Panc1 (cell line): ENCODE data around the gene RABEP1. TPM values are rescaled to one million over a fixed set of nuclear protein-coding genes. Genes with fewer than 3 reads are reported as not detected.

Experiments used
- ATAC-seq: fragments of 200-7000 bp; cut with Tn5 transposase; 2 replicates; pipeline ENCODE4 v1.9.1; 2020; ENCODE audit warnings: mild to moderate bottlenecking, moderate library complexity
- BruUV-seq: library from RNA; stranded (reverse); fragments of 400-500 nt; replicated peaks from 2 replicates; lab custom pipeline; 2021; lab: Mats Ljungman, UMichigan
- CTCF ChIA-PET: fragments of 300-600 bp; sonication (Branson Sonifier 250); formaldehyde crosslinking; loops from one replicate; lab custom pipeline; 2022; ENCODE audit warnings: antibody characterized with exemption; lab: Charles Lee
- POLR2A ChIA-PET: fragments of 300-600 bp; sonication (Branson Sonifier 250); formaldehyde crosslinking; loops from one replicate; lab custom pipeline; 2022; ENCODE audit warnings: antibody characterized with exemption; lab: Charles Lee
- DNase-seq: peaks from one replicate; pipeline ENCODE4 v3.0.0-alpha.2; 2010; ENCODE audit warnings: low read depth, low spot score
- H3K27ac ChIP-seq: 2 replicates; pipeline ENCODE4 v1.5.1; 2011; ENCODE audit warnings: mild to moderate bottlenecking, low read length, inconsistent platforms
- H3K27me3 ChIP-seq: fragments of 200-500 bp; sonication (Bioruptor generic); 2 replicates; pipeline ENCODE4 v1.6.0; 2014; ENCODE audit warnings: low read length, inconsistent platforms; ENCODE audit not compliant: control insufficient read depth, insufficient read depth
- H3K36me3 ChIP-seq: fragments of 200-500 bp; sonication (Bioruptor generic); 2 replicates; pipeline ENCODE4 v1.5.1; 2014; ENCODE audit warnings: inconsistent platforms, mild to moderate bottlenecking, low read length, moderate library complexity; ENCODE audit not compliant: control insufficient read depth, insufficient read depth
- H3K4me1 ChIP-seq: 2 replicates; pipeline ENCODE4 v1.5.1; 2011; ENCODE audit warnings: inconsistent platforms, mild to moderate bottlenecking, low read length, moderate library complexity; ENCODE audit not compliant: control insufficient read depth, insufficient read depth
- H3K4me3 ChIP-seq, 2 experiments: 2 replicates each; pipeline ENCODE4 v1.5.1; 2011 to 2012; ENCODE audit warnings: low read depth in 2 of 2, low read length in 2 of 2, mild to moderate bottlenecking in 2 of 2, inconsistent platforms in 1 of 2, moderate library complexity in 1 of 2
- H3K9me3 ChIP-seq: fragments of 200-500 bp; sonication (Bioruptor generic); 2 replicates; pipeline ENCODE4 v1.5.1; 2014; ENCODE audit warnings: low read depth, mild to moderate bottlenecking, inconsistent platforms, low read length, moderate library complexity; ENCODE audit not compliant: control insufficient read depth, insufficient read depth
- POLR2AphosphoS5 ChIP-seq: IDR thresholded peaks from 2 replicates; pipeline ENCODE4 v1.6.1; 2012; ENCODE audit warnings: mild to moderate bottlenecking, low read depth, low read length, moderate library complexity
- SIN3A ChIP-seq: IDR thresholded peaks from 2 replicates; pipeline ENCODE4 v1.6.1; 2012; ENCODE audit warnings: low read depth, mild to moderate bottlenecking, low read length, moderate library complexity, borderline replicate concordance; ENCODE audit not compliant: insufficient read depth
- TCF7L2 ChIP-seq: IDR thresholded peaks from 2 replicates; pipeline ENCODE4 v1.6.1; 2011; ENCODE audit warnings: mild to moderate bottlenecking, low read depth, low read length, inconsistent platforms
- in situ Hi-C: cut with HindIII; loops from 2 replicates; pipeline ENCODE4 v1.10.0; 2016; ENCODE audit warnings: low sequenced_read_pairs, low pct_unique_long_range_greater_than_20kb
- intact Hi-C: fragments of 100-400 bp; cut with micrococcal nuclease; formaldehyde crosslinking; loops from one replicate; pipeline ENCODE4 v1.10.0; 2022; ENCODE audit not compliant: unreplicated experiment
- total RNA-seq: library from RNA; stranded (reverse); gene quantifications from one replicate; pipeline ENCODE4 v1.2.1, GENCODE V29; 2021; ENCODE audit not compliant: unreplicated experiment
- TF ChIP-seq, protein P1 (sequence below): fragments of 450-650 bp; IDR thresholded peaks from 2 replicates; pipeline ENCODE4 v1.5.1; 2017; ENCODE audit warnings: mild to moderate bottlenecking
- TF ChIP-seq, protein P2 (sequence below), 2 experiments: IDR thresholded peaks; 2 replicates each; pipeline ENCODE4 v1.6.1; 2011 to 2012; ENCODE audit warnings: low read depth in 2 of 2, control low read depth in 1 of 2, low read length in 1 of 2, mild to moderate bottlenecking in 1 of 2, moderate library complexity in 1 of 2; ENCODE audit not compliant: insufficient read depth in 1 of 2

RABEP1 gene
- total RNA-seq, 1 experiment from 2014 or later: 28.2 TPM

DNA sequence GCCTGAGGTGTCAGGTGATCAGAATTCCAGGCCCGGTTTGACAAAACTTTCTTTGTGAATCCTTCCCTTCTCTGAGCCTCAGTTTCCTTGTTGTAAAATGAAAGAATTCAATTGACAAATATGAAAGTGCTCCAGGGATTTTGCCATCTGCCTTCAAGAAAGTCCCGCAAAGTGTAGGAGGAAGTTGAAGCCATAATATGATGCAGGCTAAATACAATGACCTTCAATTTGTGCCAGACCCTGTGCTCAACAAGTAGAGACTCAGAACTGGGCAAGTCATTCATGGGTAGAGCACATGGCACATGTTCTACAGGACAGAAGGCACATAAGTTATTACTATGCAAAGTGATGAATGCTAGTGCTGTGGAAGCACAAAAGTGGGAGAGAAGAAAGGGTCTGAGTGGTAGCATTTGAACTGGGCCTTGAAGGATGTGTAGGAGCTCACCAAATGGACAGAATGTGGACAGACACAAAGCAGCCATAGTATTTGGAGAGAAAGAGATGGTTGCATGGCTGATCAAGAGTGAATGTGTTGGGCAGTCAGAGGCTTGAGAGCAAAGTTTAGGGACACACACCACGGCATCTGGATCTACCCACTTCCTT is 45.0 kb upstream of the RABEP1 start:
- H3K27me3 ChIP-seq: no peaks in the 10 kb centered on the region
- H3K9me3 ChIP-seq: no peaks in the 10 kb centered on the region
- ChIA-PET POLR2A (no interaction called here), CTCF (no interaction called here)
- DNase-seq (no peak), ATAC-seq (no peak)
- no peaks in the 10 kb centered on the region for H3K36me3 ChIP-seq
- BruUV-seq: no TSS peak
- no peak for TF ChIP-seq POLR2AphosphoS5
- TF ChIP-seq TCF7L2: no peak
- no peaks in the 10 kb centered on the region; the same call in 1 of the 2 replicates for H3K4me1 ChIP-seq
- intact Hi-C loops: loop anchor here (5.0 kb wide), 1 partner anchor 40 kb away; no protein-coding TSS in a partner anchor
- in situ Hi-C loops: no loop called here
- H3K27ac ChIP-seq: no peak overlapping the region
- no peak overlapping the region for H3K4me3 ChIP-seq

DNA sequence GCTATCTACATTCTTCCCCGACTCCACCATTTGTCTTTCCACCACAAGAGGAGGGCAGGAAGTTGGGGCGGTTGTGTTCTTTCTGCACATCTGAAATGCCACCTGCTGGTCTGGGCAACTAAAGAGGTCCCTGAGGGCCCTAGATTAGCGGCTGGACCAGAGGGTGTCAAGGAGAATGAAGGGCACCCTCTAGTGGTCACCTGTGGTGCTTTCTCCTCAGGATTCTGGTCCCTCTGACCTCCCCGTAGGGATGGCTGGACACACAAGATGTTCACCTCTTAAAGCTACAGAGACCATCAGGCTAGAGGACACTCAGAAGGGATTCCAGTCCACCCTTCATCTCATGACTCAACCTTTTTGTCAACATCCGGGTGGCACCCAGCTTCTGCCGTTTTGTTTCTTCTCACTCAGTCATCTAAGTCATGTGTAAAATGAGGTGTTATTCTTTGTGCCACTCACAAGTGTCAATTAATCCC is 44.5 kb upstream of the RABEP1 start:
- TF ChIP-seq SIN3A (no peak), POLR2AphosphoS5 (no peak), TCF7L2 (no peak)
- TF ChIP-seq, protein P1, sequence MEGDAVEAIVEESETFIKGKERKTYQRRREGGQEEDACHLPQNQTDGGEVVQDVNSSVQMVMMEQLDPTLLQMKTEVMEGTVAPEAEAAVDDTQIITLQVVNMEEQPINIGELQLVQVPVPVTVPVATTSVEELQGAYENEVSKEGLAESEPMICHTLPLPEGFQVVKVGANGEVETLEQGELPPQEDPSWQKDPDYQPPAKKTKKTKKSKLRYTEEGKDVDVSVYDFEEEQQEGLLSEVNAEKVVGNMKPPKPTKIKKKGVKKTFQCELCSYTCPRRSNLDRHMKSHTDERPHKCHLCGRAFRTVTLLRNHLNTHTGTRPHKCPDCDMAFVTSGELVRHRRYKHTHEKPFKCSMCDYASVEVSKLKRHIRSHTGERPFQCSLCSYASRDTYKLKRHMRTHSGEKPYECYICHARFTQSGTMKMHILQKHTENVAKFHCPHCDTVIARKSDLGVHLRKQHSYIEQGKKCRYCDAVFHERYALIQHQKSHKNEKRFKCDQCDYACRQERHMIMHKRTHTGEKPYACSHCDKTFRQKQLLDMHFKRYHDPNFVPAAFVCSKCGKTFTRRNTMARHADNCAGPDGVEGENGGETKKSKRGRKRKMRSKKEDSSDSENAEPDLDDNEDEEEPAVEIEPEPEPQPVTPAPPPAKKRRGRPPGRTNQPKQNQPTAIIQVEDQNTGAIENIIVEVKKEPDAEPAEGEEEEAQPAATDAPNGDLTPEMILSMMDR: peak; percentile 87
- TF ChIP-seq, protein P2, sequence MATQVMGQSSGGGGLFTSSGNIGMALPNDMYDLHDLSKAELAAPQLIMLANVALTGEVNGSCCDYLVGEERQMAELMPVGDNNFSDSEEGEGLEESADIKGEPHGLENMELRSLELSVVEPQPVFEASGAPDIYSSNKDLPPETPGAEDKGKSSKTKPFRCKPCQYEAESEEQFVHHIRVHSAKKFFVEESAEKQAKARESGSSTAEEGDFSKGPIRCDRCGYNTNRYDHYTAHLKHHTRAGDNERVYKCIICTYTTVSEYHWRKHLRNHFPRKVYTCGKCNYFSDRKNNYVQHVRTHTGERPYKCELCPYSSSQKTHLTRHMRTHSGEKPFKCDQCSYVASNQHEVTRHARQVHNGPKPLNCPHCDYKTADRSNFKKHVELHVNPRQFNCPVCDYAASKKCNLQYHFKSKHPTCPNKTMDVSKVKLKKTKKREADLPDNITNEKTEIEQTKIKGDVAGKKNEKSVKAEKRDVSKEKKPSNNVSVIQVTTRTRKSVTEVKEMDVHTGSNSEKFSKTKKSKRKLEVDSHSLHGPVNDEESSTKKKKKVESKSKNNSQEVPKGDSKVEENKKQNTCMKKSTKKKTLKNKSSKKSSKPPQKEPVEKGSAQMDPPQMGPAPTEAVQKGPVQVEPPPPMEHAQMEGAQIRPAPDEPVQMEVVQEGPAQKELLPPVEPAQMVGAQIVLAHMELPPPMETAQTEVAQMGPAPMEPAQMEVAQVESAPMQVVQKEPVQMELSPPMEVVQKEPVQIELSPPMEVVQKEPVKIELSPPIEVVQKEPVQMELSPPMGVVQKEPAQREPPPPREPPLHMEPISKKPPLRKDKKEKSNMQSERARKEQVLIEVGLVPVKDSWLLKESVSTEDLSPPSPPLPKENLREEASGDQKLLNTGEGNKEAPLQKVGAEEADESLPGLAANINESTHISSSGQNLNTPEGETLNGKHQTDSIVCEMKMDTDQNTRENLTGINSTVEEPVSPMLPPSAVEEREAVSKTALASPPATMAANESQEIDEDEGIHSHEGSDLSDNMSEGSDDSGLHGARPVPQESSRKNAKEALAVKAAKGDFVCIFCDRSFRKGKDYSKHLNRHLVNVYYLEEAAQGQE (IDR thresholded peaks at IDR 0.05; ENCODE audit: insufficient read depth in 1 of 2, low read depth in 2 of 2, low read length in 1 of 2): no peak
- Histone ChIP-seq H3K4me1 (no peaks in the 10 kb centered on the region), H3K27ac (no peak overlapping the region), H3K36me3 (no peaks in the 10 kb centered on the region), H3K9me3 (no peaks in the 10 kb centered on the region), H3K4me3 (no peak overlapping the region), H3K27me3 (no peaks in the 10 kb centered on the region)
- in situ Hi-C loops: no loop called here
- peak; percentile 82 for DNase-seq
- intact Hi-C loops: loop anchor here (5.0 kb wide), 1 partner anchor 40 kb away; no protein-coding TSS in a partner anchor
- ChIA-PET POLR2A (interaction anchor here (0.6 kb wide), 1 partner anchor 29 kb away, joined by 3 read pairs; no protein-coding TSS in a partner anchor), CTCF (interaction anchor here (0.8 kb wide), 1 partner anchor 39 kb away, joined by 4 read pairs; no protein-coding TSS in a partner anchor)
- ATAC-seq: peak; percentile 91
- no TSS peak for BruUV-seq

DNA sequence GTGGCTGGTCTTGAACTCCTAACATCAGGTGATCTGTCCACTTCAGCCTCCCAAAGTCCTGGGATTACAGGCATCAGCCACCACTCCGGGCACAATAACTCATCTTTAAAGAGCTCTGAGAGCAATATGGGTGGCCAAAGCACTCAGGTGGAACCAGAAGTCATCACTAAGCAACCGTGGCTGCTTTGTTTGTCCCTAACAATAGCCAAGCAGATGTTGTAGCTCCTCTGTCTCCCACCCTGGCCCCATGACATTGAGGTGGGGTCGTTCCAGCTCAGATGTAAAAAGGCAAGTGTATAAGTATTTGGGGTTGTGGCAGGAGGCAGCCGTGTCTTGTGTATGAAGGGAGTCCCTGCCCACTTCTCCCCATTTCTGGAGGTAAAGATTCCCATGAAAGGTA is 43.8 kb upstream of the RABEP1 start:
- ATAC-seq (no peak), DNase-seq (no peak)
- no peaks in the 10 kb centered on the region for H3K27me3 ChIP-seq
- in situ Hi-C loops: no loop called here
- intact Hi-C loops: loop anchor here (5.0 kb wide), 1 partner anchor 41 kb away; no protein-coding TSS in a partner anchor
- no peaks in the 10 kb centered on the region for H3K4me1 ChIP-seq
- POLR2A ChIA-PET: no interaction called here
- H3K4me3 ChIP-seq: no peak overlapping the region
- TF ChIP-seq, protein P1: no peak
- TF ChIP-seq POLR2AphosphoS5 (no peak), TCF7L2 (no peak), SIN3A (no peak)
- TF ChIP-seq, protein P2 (IDR thresholded peaks at IDR 0.05; ENCODE audit: insufficient read depth in 1 of 2, low read depth in 2 of 2, low read length in 1 of 2): no peak
- BruUV-seq: no TSS peak
- H3K36me3 ChIP-seq: no peaks in the 10 kb centered on the region
- CTCF ChIA-PET: interaction anchor here (0.8 kb wide), 1 partner anchor 40 kb away, joined by 4 read pairs; no protein-coding TSS in a partner anchor
- no peak overlapping the region for H3K27ac ChIP-seq
- H3K9me3 ChIP-seq: no peaks in the 10 kb centered on the region
